WTC11 (cell line): Measurements from ENCODE around the gene TRPM2. TPM values are rescaled to one million over a fixed set of nuclear protein-coding genes. Genes with fewer than 3 reads are reported as not detected.

ENCODE experiments used
- ATAC-seq: fragments of 200-7000 bp; cut with Tn5 transposase; 2 replicates; pipeline ENCODE4 v1.10.0; 2021; ENCODE audit warnings: mild to moderate bottlenecking, moderate library complexity
- CTCF ChIA-PET: fragments of 300-600 bp; sonication (Branson Sonifier 250); formaldehyde crosslinking; loops from one replicate; lab custom pipeline; 2021; ENCODE audit warnings: antibody characterized with exemption; lab: Charles Lee
- POLR2A ChIA-PET: fragments of 350-600 bp; sonication (Branson Sonifier 250); formaldehyde crosslinking; loops from one replicate; lab custom pipeline; 2021; ENCODE audit warnings: antibody characterized with exemption; lab: Charles Lee
- DNase-seq: peaks from one replicate; pipeline ENCODE4 v3.0.0; 2021; ENCODE audit warnings: low spot score
- H3K27ac Mint-ChIP-seq: 2 replicates; pipeline ENCODE4 v1.8.0; 2021; ENCODE audit warnings: mixed read lengths
- H3K27me3 Mint-ChIP-seq: 2 replicates; pipeline ENCODE4 v1.8.0; 2021; ENCODE audit warnings: low read depth, mild to moderate bottlenecking, moderate library complexity, mixed read lengths
- H3K36me3 Mint-ChIP-seq: 2 replicates; pipeline ENCODE4 v1.8.0; 2021; ENCODE audit warnings: mixed read lengths
- H3K4me1 Mint-ChIP-seq: 2 replicates; pipeline ENCODE4 v1.8.0; 2022; ENCODE audit warnings: mixed read lengths
- H3K4me3 Mint-ChIP-seq: 2 replicates; pipeline ENCODE4 v1.8.0; 2021; ENCODE audit warnings: mild to moderate bottlenecking, moderate library complexity, mixed read lengths
- H3K9me3 Mint-ChIP-seq: 2 replicates; pipeline ENCODE4 v1.8.0; 2021; ENCODE audit warnings: mixed read lengths
- E2F4 ChIP-seq: sonication (generic); formaldehyde crosslinking; IDR thresholded peaks from 2 replicates; pipeline ENCODE4 v1.8.1; 2022; ENCODE audit warnings: low read depth, mild to moderate bottlenecking, moderate library complexity, missing genetic modification reagents, borderline replicate concordance
- ELF4 ChIP-seq: sonication (generic); formaldehyde crosslinking; IDR thresholded peaks from 2 replicates; pipeline ENCODE4 v1.8.1; 2022; ENCODE audit warnings: low read depth, mild to moderate bottlenecking, moderate library complexity, missing genetic modification reagents
- FOXK1 ChIP-seq: sonication (generic); formaldehyde crosslinking; IDR thresholded peaks from 2 replicates; pipeline ENCODE4 v1.8.0; 2022; ENCODE audit warnings: mild to moderate bottlenecking, moderate library complexity, missing genetic modification reagents
- FOXP4 ChIP-seq: sonication (generic); formaldehyde crosslinking; IDR thresholded peaks from 2 replicates; pipeline ENCODE4 v1.8.0; 2022; ENCODE audit warnings: mild to moderate bottlenecking, missing genetic modification reagents
- HMGA2 ChIP-seq: fragments of 250-450 bp; sonication (Bioruptor Pico); IDR thresholded peaks from 2 replicates; pipeline ENCODE4 v1.4.0; 2021; ENCODE audit warnings: mild to moderate bottlenecking, moderate library complexity
- KAT7 ChIP-seq: sonication (generic); formaldehyde crosslinking; IDR thresholded peaks from 2 replicates; pipeline ENCODE4 v1.8.1; 2023; ENCODE audit warnings: missing genetic modification reagents, mild to moderate bottlenecking, borderline replicate concordance
- NFATC4 ChIP-seq: fragments of 250-450 bp; sonication (Bioruptor Pico); IDR thresholded peaks from 2 replicates; pipeline ENCODE4 v1.9.0; 2021; ENCODE audit warnings: mild to moderate bottlenecking
- OVOL2 ChIP-seq: fragments of 250-450 bp; sonication (Bioruptor Pico); IDR thresholded peaks from 2 replicates; pipeline ENCODE4 v1.9.0; 2021; ENCODE audit warnings: mild to moderate bottlenecking, borderline replicate concordance
- RELA ChIP-seq: sonication (generic); formaldehyde crosslinking; IDR thresholded peaks from 2 replicates; pipeline ENCODE4 v1.8.1; 2022; ENCODE audit warnings: missing genetic modification reagents, mild to moderate bottlenecking, borderline replicate concordance
- SOX15 ChIP-seq: fragments of 250-450 bp; sonication (Bioruptor Pico); IDR thresholded peaks from 2 replicates; pipeline ENCODE4 v1.9.0; 2021; ENCODE audit warnings: mild to moderate bottlenecking
- TEAD4 ChIP-seq: sonication (generic); formaldehyde crosslinking; IDR thresholded peaks from 2 replicates; pipeline ENCODE4 v1.8.0; 2022; ENCODE audit warnings: mild to moderate bottlenecking, missing genetic modification reagents
- ZBTB43 ChIP-seq: sonication (generic); formaldehyde crosslinking; IDR thresholded peaks from 2 replicates; pipeline ENCODE4 v1.8.1; 2023; ENCODE audit warnings: mild to moderate bottlenecking, missing genetic modification reagents
- ZNF219 ChIP-seq: sonication (generic); formaldehyde crosslinking; IDR thresholded peaks from 2 replicates; pipeline ENCODE4 v1.8.0; 2023; ENCODE audit warnings: missing genetic modification reagents, mild to moderate bottlenecking, borderline replicate concordance
- total RNA-seq: library from RNA; stranded (reverse); gene quantifications from 3 replicates; pipeline ENCODE4 v1.2.3, GENCODE V29; 2021
- TF ChIP-seq, protein P1 (sequence below): sonication (generic); formaldehyde crosslinking; IDR thresholded peaks from 2 replicates; pipeline ENCODE4 v1.8.1; 2023; ENCODE audit warnings: mild to moderate bottlenecking, missing genetic modification reagents
- TF ChIP-seq, protein P2 (sequence below): sonication (generic); formaldehyde crosslinking; IDR thresholded peaks from 2 replicates; pipeline ENCODE4 v1.8.0; 2023; ENCODE audit warnings: mild to moderate bottlenecking, missing genetic modification reagents
- TF ChIP-seq, protein P3 (sequence below): sonication (generic); formaldehyde crosslinking; IDR thresholded peaks from 2 replicates; pipeline ENCODE4 v1.8.0; 2022; ENCODE audit warnings: missing genetic modification reagents

Gene TRPM2
- total RNA-seq, 1 experiment from 2014 or later = 0.92 TPM

- Mint-ChIP-seq H3K27me3 (no peaks in the 10 kb centered on the region; the same call in 1 of the 2 replicates), H3K9me3 (peaks cover 7% of the 10 kb centered on the region), H3K27ac (no peak overlapping the region), H3K4me1 (peaks cover 6% of the 10 kb centered on the region), H3K36me3 (no peaks in the 10 kb centered on the region; the same call in 1 of the 2 replicates), H3K4me3 (no peak overlapping the region)
- TF ChIP-seq ZNF219 (CRISPR knock-in tag) = no peak
- TF ChIP-seq HMGA2 (CRISPR knock-in tag) = no peak
- TF ChIP-seq TEAD4 (CRISPR knock-in tag) = no peak
- TF ChIP-seq ZBTB43 = no peak
- TF ChIP-seq FOXK1 (CRISPR knock-in tag) = no peak
- no peak for TF ChIP-seq FOXP4 (CRISPR knock-in tag)
- TF ChIP-seq, protein P1, sequence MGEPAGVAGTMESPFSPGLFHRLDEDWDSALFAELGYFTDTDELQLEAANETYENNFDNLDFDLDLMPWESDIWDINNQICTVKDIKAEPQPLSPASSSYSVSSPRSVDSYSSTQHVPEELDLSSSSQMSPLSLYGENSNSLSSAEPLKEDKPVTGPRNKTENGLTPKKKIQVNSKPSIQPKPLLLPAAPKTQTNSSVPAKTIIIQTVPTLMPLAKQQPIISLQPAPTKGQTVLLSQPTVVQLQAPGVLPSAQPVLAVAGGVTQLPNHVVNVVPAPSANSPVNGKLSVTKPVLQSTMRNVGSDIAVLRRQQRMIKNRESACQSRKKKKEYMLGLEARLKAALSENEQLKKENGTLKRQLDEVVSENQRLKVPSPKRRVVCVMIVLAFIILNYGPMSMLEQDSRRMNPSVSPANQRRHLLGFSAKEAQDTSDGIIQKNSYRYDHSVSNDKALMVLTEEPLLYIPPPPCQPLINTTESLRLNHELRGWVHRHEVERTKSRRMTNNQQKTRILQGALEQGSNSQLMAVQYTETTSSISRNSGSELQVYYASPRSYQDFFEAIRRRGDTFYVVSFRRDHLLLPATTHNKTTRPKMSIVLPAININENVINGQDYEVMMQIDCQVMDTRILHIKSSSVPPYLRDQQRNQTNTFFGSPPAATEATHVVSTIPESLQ = no peak
- TF ChIP-seq SOX15 (CRISPR knock-in tag) = no peak
- TF ChIP-seq, protein P2, sequence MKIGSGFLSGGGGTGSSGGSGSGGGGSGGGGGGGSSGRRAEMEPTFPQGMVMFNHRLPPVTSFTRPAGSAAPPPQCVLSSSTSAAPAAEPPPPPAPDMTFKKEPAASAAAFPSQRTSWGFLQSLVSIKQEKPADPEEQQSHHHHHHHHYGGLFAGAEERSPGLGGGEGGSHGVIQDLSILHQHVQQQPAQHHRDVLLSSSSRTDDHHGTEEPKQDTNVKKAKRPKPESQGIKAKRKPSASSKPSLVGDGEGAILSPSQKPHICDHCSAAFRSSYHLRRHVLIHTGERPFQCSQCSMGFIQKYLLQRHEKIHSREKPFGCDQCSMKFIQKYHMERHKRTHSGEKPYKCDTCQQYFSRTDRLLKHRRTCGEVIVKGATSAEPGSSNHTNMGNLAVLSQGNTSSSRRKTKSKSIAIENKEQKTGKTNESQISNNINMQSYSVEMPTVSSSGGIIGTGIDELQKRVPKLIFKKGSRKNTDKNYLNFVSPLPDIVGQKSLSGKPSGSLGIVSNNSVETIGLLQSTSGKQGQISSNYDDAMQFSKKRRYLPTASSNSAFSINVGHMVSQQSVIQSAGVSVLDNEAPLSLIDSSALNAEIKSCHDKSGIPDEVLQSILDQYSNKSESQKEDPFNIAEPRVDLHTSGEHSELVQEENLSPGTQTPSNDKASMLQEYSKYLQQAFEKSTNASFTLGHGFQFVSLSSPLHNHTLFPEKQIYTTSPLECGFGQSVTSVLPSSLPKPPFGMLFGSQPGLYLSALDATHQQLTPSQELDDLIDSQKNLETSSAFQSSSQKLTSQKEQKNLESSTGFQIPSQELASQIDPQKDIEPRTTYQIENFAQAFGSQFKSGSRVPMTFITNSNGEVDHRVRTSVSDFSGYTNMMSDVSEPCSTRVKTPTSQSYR (CRISPR knock-in tag) = no peak
- no peak for TF ChIP-seq E2F4 (CRISPR knock-in tag)
- TF ChIP-seq OVOL2 (CRISPR knock-in tag) = no peak
- TF ChIP-seq RELA = no peak
- no peak for TF ChIP-seq NFATC4 (CRISPR knock-in tag)
- no peak for TF ChIP-seq KAT7
- no peak for TF ChIP-seq ELF4 (CRISPR knock-in tag)
- TF ChIP-seq, protein P3, sequence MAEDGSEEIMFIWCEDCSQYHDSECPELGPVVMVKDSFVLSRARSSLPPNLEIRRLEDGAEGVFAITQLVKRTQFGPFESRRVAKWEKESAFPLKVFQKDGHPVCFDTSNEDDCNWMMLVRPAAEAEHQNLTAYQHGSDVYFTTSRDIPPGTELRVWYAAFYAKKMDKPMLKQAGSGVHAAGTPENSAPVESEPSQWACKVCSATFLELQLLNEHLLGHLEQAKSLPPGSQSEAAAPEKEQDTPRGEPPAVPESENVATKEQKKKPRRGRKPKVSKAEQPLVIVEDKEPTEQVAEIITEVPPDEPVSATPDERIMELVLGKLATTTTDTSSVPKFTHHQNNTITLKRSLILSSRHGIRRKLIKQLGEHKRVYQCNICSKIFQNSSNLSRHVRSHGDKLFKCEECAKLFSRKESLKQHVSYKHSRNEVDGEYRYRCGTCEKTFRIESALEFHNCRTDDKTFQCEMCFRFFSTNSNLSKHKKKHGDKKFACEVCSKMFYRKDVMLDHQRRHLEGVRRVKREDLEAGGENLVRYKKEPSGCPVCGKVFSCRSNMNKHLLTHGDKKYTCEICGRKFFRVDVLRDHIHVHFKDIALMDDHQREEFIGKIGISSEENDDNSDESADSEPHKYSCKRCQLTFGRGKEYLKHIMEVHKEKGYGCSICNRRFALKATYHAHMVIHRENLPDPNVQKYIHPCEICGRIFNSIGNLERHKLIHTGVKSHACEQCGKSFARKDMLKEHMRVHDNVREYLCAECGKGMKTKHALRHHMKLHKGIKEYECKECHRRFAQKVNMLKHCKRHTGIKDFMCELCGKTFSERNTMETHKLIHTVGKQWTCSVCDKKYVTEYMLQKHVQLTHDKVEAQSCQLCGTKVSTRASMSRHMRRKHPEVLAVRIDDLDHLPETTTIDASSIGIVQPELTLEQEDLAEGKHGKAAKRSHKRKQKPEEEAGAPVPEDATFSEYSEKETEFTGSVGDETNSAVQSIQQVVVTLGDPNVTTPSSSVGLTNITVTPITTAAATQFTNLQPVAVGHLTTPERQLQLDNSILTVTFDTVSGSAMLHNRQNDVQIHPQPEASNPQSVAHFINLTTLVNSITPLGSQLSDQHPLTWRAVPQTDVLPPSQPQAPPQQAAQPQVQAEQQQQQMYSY = no peak
- no peak for ATAC-seq
- ChIA-PET CTCF (no interaction called here), POLR2A (no interaction called here)
- no peak for DNase-seq
These were observed 125.4 kb downstream of the TRPM2 start for GRCh38 chr21:44478801-44479167.
